K562 (cell line): ENCODE results near the gene B3GALNT2. TPM values are rescaled to one million over a fixed set of nuclear protein-coding genes. Genes with fewer than 3 reads are reported as not detected.

Experiments used
- CGGBP1 ChIP-seq: fragments of 250-450 bp; sonication (Bioruptor Pico); IDR thresholded peaks from 2 replicates; pipeline ENCODE4 v1.9.0; 2021; ENCODE audit warnings: mild to moderate bottlenecking
- E2F8 ChIP-seq: fragments of 450-650 bp; IDR thresholded peaks from 2 replicates; pipeline ENCODE4 v1.7.1; 2018; ENCODE audit warnings: mild to moderate bottlenecking, low read depth; ENCODE audit not compliant: partially characterized antibody
- ERF ChIP-seq: fragments of 450-650 bp; formaldehyde crosslinking; IDR thresholded peaks from 2 replicates; pipeline ENCODE4 v1.4.0; 2020; ENCODE audit warnings: mild to moderate bottlenecking, mixed read lengths
- HNRNPL ChIP-seq: fragments of 200-400 bp; formaldehyde crosslinking; IDR thresholded peaks from 2 replicates; pipeline ENCODE4 v1.6.1; 2017; ENCODE audit warnings: low read depth, mild to moderate bottlenecking, low read length
- KDM1A ChIP-seq, 2 experiments: fragments of 450-650 bp; IDR thresholded peaks; 2 replicates each; pipeline ENCODE4 v1.6.1; 2016; ENCODE audit warnings: mild to moderate bottlenecking in 2 of 2
- MIER1 ChIP-seq: fragments of 450-650 bp; IDR thresholded peaks from 2 replicates; pipeline ENCODE4 v1.6.1; 2016; ENCODE audit warnings: antibody characterized with exemption, mild to moderate bottlenecking, low read depth
- MNT ChIP-seq, 2 experiments: fragments of 450-650 bp; conservative IDR thresholded peaks; 2 replicates each; pipeline ENCODE4 v1.6.1; 2017; ENCODE audit warnings: mild to moderate bottlenecking in 2 of 2, moderate library complexity in 2 of 2
- PHF20 ChIP-seq: fragments of 450-650 bp; IDR thresholded peaks from 2 replicates; pipeline ENCODE4 v1.6.1; 2018; ENCODE audit not compliant: partially characterized antibody
- PML ChIP-seq: IDR thresholded peaks from 2 replicates; pipeline ENCODE4 v1.6.1; 2012; ENCODE audit warnings: low read length, inconsistent platforms
- SIRT6 ChIP-seq: IDR thresholded peaks from one replicate; pipeline ENCODE4 v1.6.1; 2012; ENCODE audit warnings: low read depth, mild to moderate bottlenecking, control low read depth, inconsistent platforms, low read length, moderate library complexity
- SMARCE1 ChIP-seq: fragments of 450-650 bp; IDR thresholded peaks from 2 replicates; pipeline ENCODE4 v1.7.1; 2016; ENCODE audit warnings: mild to moderate bottlenecking
- TFAP4 ChIP-seq: sonication (generic); formaldehyde crosslinking; IDR thresholded peaks from 2 replicates; pipeline ENCODE4 v1.8.0; 2022; ENCODE audit warnings: missing genetic modification reagents, mild to moderate bottlenecking, moderate library complexity, borderline replicate concordance
- THRAP3 ChIP-seq: fragments of 450-650 bp; IDR thresholded peaks from 2 replicates; pipeline ENCODE4 v1.6.1; 2016; ENCODE audit warnings: mild to moderate bottlenecking, inconsistent platforms, borderline replicate concordance
- UBTF ChIP-seq, 2 experiments: IDR thresholded peaks; 2 replicates each; pipeline ENCODE4 v1.6.1; 2012; ENCODE audit warnings: improper control_type of control experiment in 2 of 2, low read depth in 2 of 2, low read length in 2 of 2, borderline replicate concordance in 1 of 2
- VEZF1 ChIP-seq: fragments of 200-800 bp; sonication (Bioruptor generic); IDR thresholded peaks from 2 replicates; pipeline ENCODE4 v1.6.1; 2017; ENCODE audit warnings: missing genetic modification characterization, missing compliant biosample characterization
- ZBED1 ChIP-seq: IDR thresholded peaks from 2 replicates; pipeline ENCODE4 v1.6.1; 2014
- ZNF133 ChIP-seq: fragments of 250-450 bp; sonication (Bioruptor Pico); IDR thresholded peaks from 2 replicates; pipeline ENCODE4 v1.4.0; 2020; ENCODE audit warnings: mild to moderate bottlenecking
- ZNF184 ChIP-seq: sonication (generic); formaldehyde crosslinking; IDR thresholded peaks from 2 replicates; pipeline ENCODE4 v1.5.0; 2020; ENCODE audit warnings: missing genetic modification reagents
- ZNF212 ChIP-seq: fragments of 450-650 bp; formaldehyde crosslinking; IDR thresholded peaks from 2 replicates; pipeline ENCODE4 v1.4.0; 2020; ENCODE audit warnings: mild to moderate bottlenecking
- polyA plus RNA-seq, 8 experiments: library from polyadenylated mRNA; depleted of rRNA in 4 of 8; stranded (reverse) in 5 of 8; unstranded in 3 of 8; fragments of >200 nt; fragmentation: Nextera tagmentation in 2 of 8; fragmentation: Illumina TruSeq in 1 of 8; extraction: Ambion mirVana in 2 of 8; extraction: Trizol in 1 of 8; gene quantifications; 2 replicates each; pipeline versions ENCODE4 v1.2.1 to v1.2.3, GENCODE V29; 2011 to 2014; ENCODE audit warnings: inconsistent platforms in 1 of 8, missing spikeins in 1 of 8
- total RNA-seq, 7 experiments: library from RNA; depleted of rRNA in 6 of 7; stranded (reverse); fragments of >200 nt in 6 of 7; fragmentation: Illumina TruSeq in 2 of 7; extraction: Trizol in 2 of 7; gene quantifications; 2 replicates each; pipeline versions ENCODE4 v1.2.1 to v1.2.3, GENCODE V29; 2011 to 2021; ENCODE audit warnings: low replicate concordance in 1 of 7

B3GALNT2 gene
- total and polyA plus RNA-seq, 9 of the 15 experiments (the other 6 are each of a cell fraction or from before 2014, with no cell fraction given) = 2.0 to 31.7 (median 22.9) TPM

GRCh38 chr1:235442788-235443429, 61.3 kb downstream of the B3GALNT2 start (continued):
- TF ChIP-seq VEZF1 (no peak), E2F8 (no peak), ZNF212 (CRISPR knock-in tag) (no peak), KDM1A (IDR thresholded peaks at IDR 0.05) (no peak), ERF (CRISPR knock-in tag) (no peak), MIER1 (peak; percentile 40; the same call in 1 of the 2 replicates), TFAP4 (CRISPR knock-in tag) (no peak), SMARCE1 (peak; percentile 73; the same call in 1 of the 2 replicates), PML (no peak), HNRNPL (no peak), PHF20 (no peak), ZBED1 (no peak), UBTF (IDR thresholded peaks at IDR 0.05; ENCODE audit: borderline replicate concordance in 1 of 2, low read depth in 2 of 2, low read length in 2 of 2) (no peak), MNT (conservative IDR thresholded peaks at IDR 0.05) (peak in 1 of 2 experiments; percentile 32; a peak in 1 of 4 replicates), THRAP3 (no peak), ZNF184 (CRISPR knock-in tag) (no peak), ZNF133 (no peak), CGGBP1 (no peak), SIRT6 (no peak)
